PFSK-1 (cell line): ENCODE data around the gene RAD23B.

Experiments used
- FOXP2 ChIP-seq: optimal IDR thresholded peaks from 2 replicates; pipeline ENCODE3; 2011; ENCODE audit warnings: borderline replicate concordance, control low read depth, inconsistent platforms; ENCODE audit not compliant: insufficient read depth; ENCODE audit errors: extremely low read length, extremely low read depth
- POLR2AphosphoS5 ChIP-seq: IDR thresholded peaks from 2 replicates; pipeline ENCODE4 v1.6.1; 2012; ENCODE audit warnings: low read depth, mild to moderate bottlenecking, control low read depth, low read length, moderate library complexity
- SIN3A ChIP-seq: IDR thresholded peaks from 2 replicates; pipeline ENCODE4 v1.6.1; 2012; ENCODE audit warnings: mild to moderate bottlenecking, low read length, moderate library complexity, borderline replicate concordance; ENCODE audit not compliant: insufficient read depth
- TAF1 ChIP-seq: IDR thresholded peaks from 2 replicates; pipeline ENCODE4 v1.6.1; 2012; ENCODE audit warnings: low read length, control low read depth, borderline replicate concordance; ENCODE audit not compliant: insufficient read depth
- TF ChIP-seq, protein P1 (sequence below), 2 experiments: IDR thresholded peaks; 2 replicates each; pipeline versions ENCODE4 v1.6.1 to v1.8.0; 2011 to 2012; ENCODE audit warnings: low read depth in 2 of 2, low read length in 2 of 2, control low read depth in 1 of 2, inconsistent platforms in 1 of 2, mild to moderate bottlenecking in 1 of 2, moderate library complexity in 1 of 2; ENCODE audit not compliant: insufficient read depth in 1 of 2

DNA sequence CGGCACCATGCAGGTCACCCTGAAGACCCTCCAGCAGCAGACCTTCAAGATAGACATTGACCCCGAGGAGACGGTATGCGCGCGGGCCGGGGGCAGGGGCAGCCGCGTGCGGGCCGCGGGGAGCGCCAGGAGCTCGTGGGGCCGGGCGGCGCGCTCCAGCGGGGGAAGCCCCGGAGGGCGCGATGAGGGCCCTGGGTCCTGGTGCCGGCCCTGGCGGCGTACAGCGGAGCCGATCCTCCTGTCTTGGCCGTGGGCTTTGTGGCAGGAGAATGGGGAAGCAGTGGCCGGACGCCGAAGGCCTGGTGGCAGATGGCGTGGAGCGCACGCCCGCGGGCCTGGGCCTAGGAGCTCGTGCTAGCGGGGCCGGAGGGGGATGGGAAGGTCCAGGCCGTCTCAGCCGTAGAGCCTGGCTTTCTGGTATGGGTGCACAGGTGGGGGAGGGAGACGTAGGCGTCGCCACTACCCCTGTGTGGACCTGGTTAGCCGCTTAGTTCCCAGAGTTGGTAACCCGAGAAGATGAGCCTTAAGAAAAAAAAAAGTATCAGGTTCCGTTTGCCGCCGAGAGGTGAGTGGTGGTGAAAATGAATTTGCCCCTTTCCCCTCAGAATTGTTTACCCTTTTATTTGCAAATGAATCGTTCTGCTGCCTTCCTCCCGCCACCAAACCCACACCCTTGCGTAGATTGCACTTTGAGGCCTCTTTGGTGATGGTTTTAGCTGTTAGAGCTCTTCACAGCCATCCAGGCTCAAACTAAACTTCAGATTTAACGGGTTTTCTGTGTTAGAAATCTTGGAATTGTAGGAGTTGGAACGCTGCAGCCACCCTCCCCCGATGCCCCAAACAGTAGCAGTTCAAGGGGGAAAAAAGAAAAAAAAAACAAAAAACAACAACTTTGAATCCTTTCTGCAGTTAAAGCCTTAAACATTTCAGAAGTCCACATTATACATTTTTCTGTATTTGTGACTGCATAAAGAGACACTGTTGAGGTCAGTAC is 841 bp downstream of the RAD23B start:
- TF ChIP-seq POLR2AphosphoS5, result no peak
- no peak for TF ChIP-seq SIN3A
- TF ChIP-seq, protein P1, sequence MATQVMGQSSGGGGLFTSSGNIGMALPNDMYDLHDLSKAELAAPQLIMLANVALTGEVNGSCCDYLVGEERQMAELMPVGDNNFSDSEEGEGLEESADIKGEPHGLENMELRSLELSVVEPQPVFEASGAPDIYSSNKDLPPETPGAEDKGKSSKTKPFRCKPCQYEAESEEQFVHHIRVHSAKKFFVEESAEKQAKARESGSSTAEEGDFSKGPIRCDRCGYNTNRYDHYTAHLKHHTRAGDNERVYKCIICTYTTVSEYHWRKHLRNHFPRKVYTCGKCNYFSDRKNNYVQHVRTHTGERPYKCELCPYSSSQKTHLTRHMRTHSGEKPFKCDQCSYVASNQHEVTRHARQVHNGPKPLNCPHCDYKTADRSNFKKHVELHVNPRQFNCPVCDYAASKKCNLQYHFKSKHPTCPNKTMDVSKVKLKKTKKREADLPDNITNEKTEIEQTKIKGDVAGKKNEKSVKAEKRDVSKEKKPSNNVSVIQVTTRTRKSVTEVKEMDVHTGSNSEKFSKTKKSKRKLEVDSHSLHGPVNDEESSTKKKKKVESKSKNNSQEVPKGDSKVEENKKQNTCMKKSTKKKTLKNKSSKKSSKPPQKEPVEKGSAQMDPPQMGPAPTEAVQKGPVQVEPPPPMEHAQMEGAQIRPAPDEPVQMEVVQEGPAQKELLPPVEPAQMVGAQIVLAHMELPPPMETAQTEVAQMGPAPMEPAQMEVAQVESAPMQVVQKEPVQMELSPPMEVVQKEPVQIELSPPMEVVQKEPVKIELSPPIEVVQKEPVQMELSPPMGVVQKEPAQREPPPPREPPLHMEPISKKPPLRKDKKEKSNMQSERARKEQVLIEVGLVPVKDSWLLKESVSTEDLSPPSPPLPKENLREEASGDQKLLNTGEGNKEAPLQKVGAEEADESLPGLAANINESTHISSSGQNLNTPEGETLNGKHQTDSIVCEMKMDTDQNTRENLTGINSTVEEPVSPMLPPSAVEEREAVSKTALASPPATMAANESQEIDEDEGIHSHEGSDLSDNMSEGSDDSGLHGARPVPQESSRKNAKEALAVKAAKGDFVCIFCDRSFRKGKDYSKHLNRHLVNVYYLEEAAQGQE (IDR thresholded peaks at IDR 0.05; ENCODE audit: insufficient read depth in 1 of 2, low read depth in 2 of 2, low read length in 2 of 2), result no peak
- TF ChIP-seq TAF1, result no peak
- peak; percentile 28 for TF ChIP-seq FOXP2
